GM12878 (cell line): ENCODE measurements around the gene INO80B. TPM values are rescaled to one million over a fixed set of nuclear protein-coding genes. Genes with fewer than 3 reads are reported as not detected.

Experiments
- ATAC-seq: fragments of 200-7000 bp; cut with Tn5 transposase; 3 replicates; pipeline ENCODE4 v1.9.1; 2020; ENCODE audit warnings: mild to moderate bottlenecking, moderate library complexity
- BruUV-seq: library from RNA; stranded (reverse); fragments of 400-500 nt; replicated peaks from 2 replicates; lab custom pipeline; 2021; lab: Mats Ljungman, UMichigan
- CTCF ChIA-PET: fragments of 300-600 bp; sonication (Branson Sonifier 250); formaldehyde crosslinking; extraction: SDS; loops from one replicate; lab custom pipeline; 2021; ENCODE audit warnings: inconsistent platforms; lab: Yijun Ruan, JAX
- POLR2A ChIA-PET: fragments of 350-600 bp; formaldehyde crosslinking; extraction: SDS; loops from one replicate; lab custom pipeline; 2021; ENCODE audit warnings: inconsistent platforms; lab: Charles Lee
- RAD21 ChIA-PET: fragments of 300-600 bp; sonication (Branson Sonifier 250); formaldehyde crosslinking; loops from one replicate; lab custom pipeline; 2023; ENCODE audit warnings: antibody characterized with exemption; ENCODE audit not compliant: unreplicated experiment; lab: Charles Lee
- SMC1A ChIA-PET: fragments of 300-600 bp; sonication (Branson Sonifier 250); formaldehyde crosslinking; loops from one replicate; lab custom pipeline; 2023; ENCODE audit not compliant: unreplicated experiment, uncharacterized antibody; lab: Charles Lee
- DNase-seq: peaks from one replicate; pipeline ENCODE4 v3.0.0-alpha.2; 2011; ENCODE audit warnings: low read depth, low spot score
- FAIRE-seq: peaks from 3 replicates; lab custom pipeline; 2011; peaks lifted over from hg19 to GRCh38; lab: Jason Lieb, UNC
- H2AFZ ChIP-seq: 2 replicates; pipeline ENCODE4 v1.6.0; 2011; ENCODE audit warnings: low read depth, low read length, control low read depth; ENCODE audit not compliant: control insufficient read depth
- H3K27ac ChIP-seq: 2 replicates; pipeline ENCODE4 v1.5.1; 2011; ENCODE audit warnings: control low read depth; ENCODE audit not compliant: control insufficient read depth, insufficient read depth
- H3K27me3 ChIP-seq, 2 experiments: replicated peaks in 1 of 2; 2 replicates each; pipeline versions ENCODE4 v1.6.0 to v1.6.1; 2011; ENCODE audit warnings: low read length in 1 of 2; ENCODE audit not compliant: control insufficient read depth in 2 of 2, insufficient read depth in 2 of 2
- H3K36me3 ChIP-seq, 2 experiments: 2 replicates each; pipeline ENCODE4 v1.5.1; 2011; ENCODE audit warnings: low read length in 1 of 2; ENCODE audit not compliant: control insufficient read depth in 2 of 2, insufficient read depth in 2 of 2
- H3K4me1 ChIP-seq: 2 replicates; pipeline ENCODE4 v1.6.1; 2011; ENCODE audit warnings: mild to moderate bottlenecking, low read length, moderate library complexity, mixed read lengths; ENCODE audit not compliant: control insufficient read depth, insufficient read depth
- H3K4me2 ChIP-seq: 2 replicates; pipeline ENCODE4 v1.6.0; 2011; ENCODE audit warnings: control low read depth; ENCODE audit not compliant: control insufficient read depth, insufficient read depth
- H3K4me3 ChIP-seq: fragments of 200-600 bp; sonication (generic); 2 replicates; pipeline ENCODE4 v1.5.1; 2016
- H3K79me2 ChIP-seq: 2 replicates; pipeline ENCODE4 v1.6.0; 2011; ENCODE audit warnings: low read length; ENCODE audit not compliant: control insufficient read depth, insufficient read depth
- H3K9ac ChIP-seq: 2 replicates; pipeline ENCODE4 v1.8.0; 2011; ENCODE audit warnings: low read length, control low read depth, mixed read lengths; ENCODE audit not compliant: control insufficient read depth, insufficient read depth
- H3K9me3 ChIP-seq: replicated peaks from 3 replicates; pipeline ENCODE4 v1.5.1; 2011; ENCODE audit warnings: mild to moderate bottlenecking, low read length; ENCODE audit not compliant: control insufficient read depth, insufficient read depth
- H4K20me1 ChIP-seq: 2 replicates; pipeline ENCODE4 v1.6.0; 2011; ENCODE audit not compliant: control insufficient read depth, insufficient read depth
- CREM ChIP-seq: IDR thresholded peaks from 2 replicates; pipeline ENCODE4 v1.6.1; 2014; ENCODE audit warnings: antibody characterized with exemption, low read depth
- EP300 ChIP-seq, 2 experiments: fragments of 150-350 bp in 1 of 2; IDR thresholded peaks; 2 replicates each; pipeline ENCODE4 v1.6.1; 2011 to 2012; ENCODE audit warnings: low read depth in 2 of 2, low read length in 2 of 2, borderline replicate concordance in 1 of 2, improper control_type of control experiment in 1 of 2, inconsistent platforms in 1 of 2; ENCODE audit not compliant: control insufficient read depth in 1 of 2
- MEF2B ChIP-seq: fragments of 450-650 bp; IDR thresholded peaks from 2 replicates; pipeline ENCODE4 v1.6.1; 2018; ENCODE audit warnings: mild to moderate bottlenecking, moderate library complexity; ENCODE audit not compliant: partially characterized antibody, poor library complexity, severe bottlenecking
- NFYB ChIP-seq: IDR thresholded peaks from 2 replicates; pipeline ENCODE4 v1.6.1; 2011; ENCODE audit warnings: low read depth, mild to moderate bottlenecking, low read length, improper control_type of control experiment, moderate library complexity; ENCODE audit not compliant: insufficient read depth
- PAX5 ChIP-seq: IDR thresholded peaks from 2 replicates; pipeline ENCODE4 v1.6.1; 2011; ENCODE audit warnings: low read depth, low read length, borderline replicate concordance
- SIX5 ChIP-seq: IDR thresholded peaks from 2 replicates; pipeline ENCODE4 v1.6.1; 2011; ENCODE audit warnings: mild to moderate bottlenecking, low read depth, low read length, moderate library complexity; ENCODE audit not compliant: severe bottlenecking
- SMC3 ChIP-seq: IDR thresholded peaks from 2 replicates; pipeline ENCODE4 v1.6.1; 2011; ENCODE audit warnings: low read length, improper control_type of control experiment, borderline replicate concordance
- YBX1 ChIP-seq: fragments of 450-650 bp; IDR thresholded peaks from 2 replicates; pipeline ENCODE4 v1.6.1; 2016; ENCODE audit warnings: antibody characterized with exemption
- WGBS: methylation state at CpG from one replicate; pipeline ENCODE4 v1.1.6; 2016; ENCODE audit warnings: low lambda C conversion rate; ENCODE audit not compliant: insufficient replicate concordance, insufficient coverage; ENCODE audit errors: missing lambda C conversion rate; 5-methylcytosine and 5-hydroxymethylcytosine counted together
- in situ Hi-C: fragments of 300-500 bp; cut with MboI; formaldehyde crosslinking; loops from 9 replicates; pipeline ENCODE4 v1.14.3; 2018; ENCODE audit warnings: mixed read lengths
- intact Hi-C: fragments of 100-400 bp; cut with micrococcal nuclease; formaldehyde crosslinking; loops from one replicate; pipeline ENCODE4 v1.14.2; 2022; ENCODE audit not compliant: unreplicated experiment
- polyA plus RNA-seq, 11 experiments: library from polyadenylated mRNA; depleted of rRNA in 4 of 11; unstranded in 6 of 11; stranded (reverse) in 5 of 11; fragments of >200 nt; fragmentation: Nextera tagmentation in 4 of 11; fragmentation: Illumina TruSeq in 1 of 11; extraction: Ambion mirVana in 4 of 11; extraction: Trizol in 1 of 11; gene quantifications; 1 replicate in 1 of 11; 2 replicates in 10 of 11; pipeline versions ENCODE4 v1.2.1 to v1.2.3, GENCODE V29; 2011 to 2016; ENCODE audit warnings: inconsistent platforms in 2 of 11, missing spikeins in 2 of 11, low read depth in 1 of 11
- total RNA-seq, 4 experiments: library from RNA; depleted of rRNA in 3 of 4; stranded (reverse); fragments of >200 nt in 3 of 4; fragmentation: Illumina TruSeq in 1 of 4; extraction: Trizol in 1 of 4; gene quantifications; 2 replicates each; pipeline versions ENCODE4 v1.2.1 to v1.2.3, GENCODE V29; 2013 to 2021
- TF ChIP-seq, protein P1 (sequence below): IDR thresholded peaks from 2 replicates; pipeline ENCODE4 v1.6.1; 2012; ENCODE audit warnings: low read depth, low read length, improper control_type of control experiment
- TF ChIP-seq, protein P2 (sequence below): IDR thresholded peaks from 2 replicates; pipeline ENCODE4 v1.6.1; 2012; ENCODE audit warnings: low read depth, low read length, improper control_type of control experiment

INO80B gene
- total and polyA plus RNA-seq, 10 of the 15 experiments (the other 5 are each of a cell fraction or from before 2014, with no cell fraction given): 1.3 to 26.7 (median 11.1) TPM

DNA sequence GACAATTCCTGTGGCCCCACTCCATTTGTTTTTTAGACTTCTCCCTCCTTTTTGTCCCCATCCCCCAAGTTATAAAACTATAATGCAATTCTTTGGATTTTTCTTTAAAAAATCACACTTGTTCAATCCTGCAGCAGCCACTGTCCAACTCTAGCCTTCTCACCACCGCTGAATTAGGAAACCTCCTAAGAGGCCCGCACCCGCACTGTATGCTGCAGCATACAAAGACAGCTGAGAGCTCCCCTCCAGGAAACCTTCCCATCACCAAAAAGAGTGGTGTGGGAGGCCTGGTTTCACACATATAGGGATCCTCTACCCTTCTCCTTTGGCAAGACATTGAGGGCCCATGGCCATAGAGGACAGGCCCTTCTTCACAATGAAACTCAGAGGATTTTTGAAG, 49.7 kb downstream of the INO80B start:
- BruUV-seq: no TSS peak

More for the DNA sequence above, 49.7 kb downstream of the INO80B start:
- in situ Hi-C loops (no loop called here), intact Hi-C loops (no loop called here)
- H3K4me2 ChIP-seq: no peak overlapping the region
- H3K27me3 ChIP-seq: peaks cover 5 to 12% of the 10 kb centered on the region in 2 experiments; a peak in 2 of 4 replicates
- ChIA-PET CTCF (interaction anchor here (0.7 to 13.9 kb wide), 11 partner anchors 8 to 170 kb away, joined by 3 to 231 read pairs (median 7); partner anchors contain the start of genes AUP1, CCDC142, DQX1 and HTRA2), POLR2A (interaction anchor here (0.9 to 2.2 kb wide), 8 partner anchors 12 to 83 kb away, joined by 3 to 10 read pairs (median 6); partner anchors contain the start of genes AUP1, CCDC142, DQX1 and MRPL53), RAD21 (interaction anchor here (1.3 to 3.3 kb wide), 5 partner anchors 25 to 82 kb away, joined by 3 to 21 read pairs (median 10); partner anchors contain the start of genes AUP1, HTRA2 and WBP1), SMC1A (interaction anchor here (1.2 to 7.0 kb wide), 8 partner anchors 20 to 88 kb away, joined by 3 to 71 read pairs (median 8); partner anchors contain the start of genes CCDC142, DQX1 and TTC31)
- no peaks in the 10 kb centered on the region for H4K20me1 ChIP-seq
- TF ChIP-seq MEF2B (no peak), YBX1 (no peak), NFYB (no peak), PAX5 (no peak), SIX5 (no peak), SMC3 (no peak), EP300 (IDR thresholded peaks at IDR 0.05; ENCODE audit: borderline replicate concordance in 1 of 2, control insufficient read depth in 1 of 2, low read depth in 2 of 2, low read length in 2 of 2) (no peak), CREM (no peak)
- TF ChIP-seq, protein P1, sequence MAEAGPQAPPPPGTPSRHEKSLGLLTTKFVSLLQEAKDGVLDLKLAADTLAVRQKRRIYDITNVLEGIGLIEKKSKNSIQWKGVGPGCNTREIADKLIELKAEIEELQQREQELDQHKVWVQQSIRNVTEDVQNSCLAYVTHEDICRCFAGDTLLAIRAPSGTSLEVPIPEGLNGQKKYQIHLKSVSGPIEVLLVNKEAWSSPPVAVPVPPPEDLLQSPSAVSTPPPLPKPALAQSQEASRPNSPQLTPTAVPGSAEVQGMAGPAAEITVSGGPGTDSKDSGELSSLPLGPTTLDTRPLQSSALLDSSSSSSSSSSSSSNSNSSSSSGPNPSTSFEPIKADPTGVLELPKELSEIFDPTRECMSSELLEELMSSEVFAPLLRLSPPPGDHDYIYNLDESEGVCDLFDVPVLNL: no peak
- TF ChIP-seq, protein P2, sequence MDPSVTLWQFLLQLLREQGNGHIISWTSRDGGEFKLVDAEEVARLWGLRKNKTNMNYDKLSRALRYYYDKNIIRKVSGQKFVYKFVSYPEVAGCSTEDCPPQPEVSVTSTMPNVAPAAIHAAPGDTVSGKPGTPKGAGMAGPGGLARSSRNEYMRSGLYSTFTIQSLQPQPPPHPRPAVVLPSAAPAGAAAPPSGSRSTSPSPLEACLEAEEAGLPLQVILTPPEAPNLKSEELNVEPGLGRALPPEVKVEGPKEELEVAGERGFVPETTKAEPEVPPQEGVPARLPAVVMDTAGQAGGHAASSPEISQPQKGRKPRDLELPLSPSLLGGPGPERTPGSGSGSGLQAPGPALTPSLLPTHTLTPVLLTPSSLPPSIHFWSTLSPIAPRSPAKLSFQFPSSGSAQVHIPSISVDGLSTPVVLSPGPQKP: no peak
- WGBS: 100% methylated on average over 3 of the region's 3 CpGs
- no peak overlapping the region for H3K27ac ChIP-seq
- no peak overlapping the region for H3K9ac ChIP-seq
- FAIRE-seq (no peak), ATAC-seq (no peak), DNase-seq (no peak)
- no peak overlapping the region for H3K4me3 ChIP-seq
- H3K4me1 ChIP-seq: peaks cover 28% of the 10 kb centered on the region
- H2AFZ ChIP-seq: no peak overlapping the region
- peaks cover 12% of the 10 kb centered on the region for H3K79me2 ChIP-seq
- H3K9me3 ChIP-seq: no peaks in the 10 kb centered on the region
- H3K36me3 ChIP-seq: peaks cover 0 to 7% of the 10 kb centered on the region in 2 experiments; a peak in 1 of 4 replicates
